GM23248 (cell line): ENCODE data around the gene SGSM2. TPM values are rescaled to one million over a fixed set of nuclear protein-coding genes. Genes with fewer than 3 reads are reported as not detected.

Experiments
- DNase-seq: peaks from one replicate; pipeline ENCODE4 v3.0.0-alpha.2; 2015
- H2AFZ ChIP-seq: fragments of 200-600 bp; sonication (generic); 2 replicates; pipeline ENCODE4 v1.6.1; 2016; ENCODE audit warnings: antibody characterized with exemption
- H3F3A ChIP-seq: fragments of 200-600 bp; sonication (generic); 2 replicates; pipeline ENCODE4 v1.6.1; 2016; ENCODE audit warnings: mild to moderate bottlenecking, antibody characterized with exemption, mixed run types; ENCODE audit not compliant: insufficient read depth
- H3K27ac ChIP-seq: fragments of 200-600 bp; sonication (generic); 2 replicates; pipeline ENCODE4 v1.5.1; 2016; ENCODE audit warnings: mild to moderate bottlenecking
- H3K27me3 ChIP-seq: fragments of 200-600 bp; sonication (generic); replicated peaks from 2 replicates; pipeline ENCODE4 v1.6.1; 2016; ENCODE audit warnings: mild to moderate bottlenecking; ENCODE audit not compliant: insufficient read depth
- H3K36me3 ChIP-seq: fragments of 200-600 bp; sonication (generic); 2 replicates; pipeline ENCODE4 v1.6.1; 2016; ENCODE audit warnings: low read depth, mild to moderate bottlenecking
- H3K4me1 ChIP-seq: fragments of 200-600 bp; sonication (generic); 2 replicates; pipeline ENCODE4 v1.6.1; 2016; ENCODE audit warnings: mild to moderate bottlenecking; ENCODE audit not compliant: insufficient read depth
- H3K4me2 ChIP-seq: fragments of 200-600 bp; sonication (generic); one replicate; pipeline ENCODE4 v1.6.1; 2016; ENCODE audit warnings: mild to moderate bottlenecking; ENCODE audit not compliant: unreplicated experiment
- H3K4me3 ChIP-seq: fragments of 200-600 bp; sonication (generic); 2 replicates; pipeline ENCODE4 v1.5.1; 2016; ENCODE audit warnings: mild to moderate bottlenecking
- H3K79me2 ChIP-seq: fragments of 200-600 bp; sonication (generic); 2 replicates; pipeline ENCODE4 v1.6.1; 2016; ENCODE audit warnings: mild to moderate bottlenecking; ENCODE audit not compliant: insufficient read depth
- H3K9ac ChIP-seq: fragments of 200-600 bp; sonication (generic); 2 replicates; pipeline ENCODE4 v1.6.1; 2016; ENCODE audit warnings: mild to moderate bottlenecking
- H3K9me2 ChIP-seq: fragments of 200-600 bp; sonication (generic); 2 replicates; pipeline ENCODE4 v1.6.1; 2016; ENCODE audit warnings: mixed run types, mild to moderate bottlenecking, moderate library complexity; ENCODE audit not compliant: insufficient read depth
- H3K9me3 ChIP-seq: fragments of 200-600 bp; sonication (generic); one replicate; pipeline ENCODE4 v1.6.1; 2017; ENCODE audit warnings: low read depth
- H4K20me1 ChIP-seq: fragments of 200-600 bp; sonication (generic); 2 replicates; pipeline ENCODE4 v1.6.0; 2016; ENCODE audit not compliant: insufficient read depth
- EZH2 ChIP-seq: fragments of 200-600 bp; sonication (generic); IDR thresholded peaks from 2 replicates; pipeline ENCODE4 v1.6.1; 2018; ENCODE audit warnings: antibody characterized with exemption, mild to moderate bottlenecking; ENCODE audit not compliant: insufficient read depth, poor library complexity, severe bottlenecking
- EZH2phosphoT487 ChIP-seq: fragments of 200-600 bp; sonication (generic); IDR thresholded peaks from 2 replicates; pipeline ENCODE4 v1.6.1; 2018; ENCODE audit warnings: antibody characterized with exemption, moderate library complexity, mild to moderate bottlenecking, low read depth; ENCODE audit not compliant: insufficient read depth
- WGBS, 2 experiments: methylation state at CpG; one replicate each; pipeline ENCODE4 v1.1.6; 2015 to 2017; ENCODE audit warnings: low lambda C conversion rate in 2 of 2, low coverage in 1 of 2; ENCODE audit errors: missing lambda C conversion rate in 2 of 2; 5-methylcytosine and 5-hydroxymethylcytosine counted together
- in situ Hi-C: fragments of 300-500 bp; cut with MboI; formaldehyde crosslinking; loops from 2 replicates; pipeline ENCODE4 v1.15.0; 2020
- polyA plus RNA-seq: library from polyadenylated mRNA; unstranded; fragments of >200 nt; fragmentation: Nextera tagmentation; extraction: Ambion mirVana; gene quantifications from 2 replicates; pipeline ENCODE4 v1.2.1, GENCODE V29; 2016
- total RNA-seq: library from RNA; depleted of rRNA; stranded (reverse); fragments of >200 nt; shearing (Covaris generic); gene quantifications from 2 replicates; pipeline ENCODE4 v1.2.3, GENCODE V29; 2014

The SGSM2 gene
- total and polyA plus RNA-seq, 2 experiments from 2014 or later: 19.8 to 32.3 TPM

GRCh38 chr17:2335726-2336214, 1.5 kb upstream of the SGSM2 start:
- no peaks in the 10 kb centered on the region for H3K9me2 ChIP-seq
- peak overlapping the region; percentile 69 for H3K27ac ChIP-seq
- peaks cover 42% of the 10 kb centered on the region for H3K36me3 ChIP-seq
- no peaks in the 10 kb centered on the region for H3K27me3 ChIP-seq
- H3K4me3 ChIP-seq: peak overlapping the region; percentile 98
- peak overlapping the region; percentile 75 for H3K4me2 ChIP-seq
- H3K9me3 ChIP-seq: no peaks in the 10 kb centered on the region
- H3K9ac ChIP-seq: peak overlapping the region; percentile 94
- peaks cover 7% of the 10 kb centered on the region for H3K4me1 ChIP-seq
- peak overlapping the region; percentile 90 for H2AFZ ChIP-seq
- in situ Hi-C loops: no loop called here
- peak; percentile 40 for DNase-seq
- peaks cover 52% of the 10 kb centered on the region for H3K79me2 ChIP-seq
- no peak for TF ChIP-seq EZH2phosphoT487
- no peak for TF ChIP-seq EZH2
- 0 to 1% methylated on average over 17 of the region's 17 CpGs for WGBS, 2 experiments
- 0 out of 2 replicates have a peak, but pooled peaks cover 17% of the 10 kb centered on the region for H3F3A ChIP-seq
- H4K20me1 ChIP-seq: no peaks in the 10 kb centered on the region

DNA sequence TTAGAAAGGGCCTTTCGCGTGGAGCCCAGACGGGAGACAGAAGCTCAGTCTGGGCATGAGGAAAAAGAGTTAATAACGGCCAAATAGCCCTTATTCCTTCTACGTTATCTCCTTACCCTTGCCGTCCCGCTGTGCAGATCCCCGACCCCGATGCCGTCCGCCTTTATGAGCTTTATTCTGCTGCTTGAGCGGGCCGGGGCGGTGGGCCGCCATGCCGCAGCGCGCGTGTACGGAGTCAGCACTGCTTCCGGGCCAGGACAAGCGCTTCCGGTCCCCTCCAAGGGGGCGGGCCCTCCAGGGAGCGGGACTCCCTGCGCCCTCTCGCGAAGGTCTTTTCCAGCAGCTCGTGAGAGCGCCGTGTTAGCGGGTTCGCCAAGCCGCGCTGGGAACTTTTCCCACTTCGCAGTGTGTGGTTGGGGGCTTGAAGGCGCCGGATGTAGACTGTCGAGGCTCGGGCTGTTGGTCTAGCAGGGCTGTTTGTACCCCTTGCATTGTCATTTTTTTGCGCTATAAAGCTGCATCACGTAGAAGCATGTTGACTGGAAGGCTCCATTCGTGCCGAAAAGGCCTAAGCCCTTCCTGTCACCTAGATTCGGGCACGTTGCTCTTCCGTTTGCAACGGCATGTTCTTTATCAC, 968 bp upstream of the SGSM2 start, which contains the start of gene TSR1:
Gene TSR1, minus strand, starts transcription at position 243 of the 637 bp plus-strand sequence. Its CDS starts 30 bp downstream, at position 213.
- Histone ChIP-seq H3F3A (0 out of 2 replicates have a peak, but pooled peaks cover 14% of the 10 kb centered on the region), H3K9me3 (no peaks in the 10 kb centered on the region), H3K27me3 (no peaks in the 10 kb centered on the region), H3K9ac (peak within 1 kb of the TSS; percentile 94), H3K4me3 (peak within 1 kb of the TSS; percentile 98), H2AFZ (peak within 1 kb of the TSS; percentile 90), H3K36me3 (peaks cover 39% of the 10 kb centered on the region), H3K79me2 (peaks cover 50% of the 10 kb centered on the region), H3K4me2 (peak within 1 kb of the TSS; percentile 86), H4K20me1 (no peaks in the 10 kb centered on the region), H3K9me2 (no peaks in the 10 kb centered on the region), H3K27ac (peak within 1 kb of the TSS; percentile 69), H3K4me1 (peaks cover 7% of the 10 kb centered on the region)
- 0 to 1% methylated on average over 48 of the region's 48 CpGs for WGBS, 2 experiments
- peak; percentile 98 for DNase-seq
- in situ Hi-C loops: no loop called here
- no peak for TF ChIP-seq EZH2
- TF ChIP-seq EZH2phosphoT487: no peak

DNA sequence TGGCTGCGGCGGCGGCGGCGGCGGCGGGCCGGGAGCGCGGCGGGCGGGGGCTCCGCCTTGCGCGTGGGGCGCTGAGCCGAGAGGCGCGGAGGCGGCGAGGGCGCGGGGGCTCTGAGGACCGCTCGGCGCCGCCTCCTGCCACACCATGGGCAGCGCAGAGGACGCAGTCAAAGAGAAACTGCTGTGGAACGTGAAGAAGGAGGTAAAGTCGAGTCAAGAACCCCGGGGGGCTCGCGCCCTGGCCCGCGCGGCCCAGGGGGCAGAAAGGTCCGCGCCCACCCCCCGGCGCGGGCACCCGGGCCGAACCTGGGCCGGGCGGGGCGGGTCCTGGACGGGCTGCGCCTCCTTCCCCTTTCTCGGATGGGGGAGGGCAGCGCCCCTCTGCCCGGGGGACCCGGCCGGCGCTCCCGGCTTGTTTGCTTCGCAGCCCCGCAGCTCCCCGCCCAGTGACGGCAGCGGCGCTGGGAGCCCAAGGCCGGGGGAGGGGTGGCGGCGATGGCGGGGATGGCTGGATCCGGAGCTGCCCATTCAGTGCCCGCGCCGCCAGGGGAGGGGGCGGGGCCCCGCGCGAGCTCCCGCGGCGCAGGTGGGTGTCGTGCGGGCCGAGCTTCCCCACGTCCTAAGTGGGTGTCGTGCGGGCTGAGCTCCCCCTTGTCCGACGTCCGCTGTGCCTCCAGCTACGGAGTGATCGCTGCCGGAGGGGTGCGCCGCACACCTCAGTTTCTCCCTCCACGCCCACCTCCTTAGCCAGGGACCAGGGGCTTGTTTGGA, 428 bp downstream of the SGSM2 start:
- H3K4me2 ChIP-seq: peak overlapping the region; percentile 68
- in situ Hi-C loops: no loop called here
- TF ChIP-seq EZH2phosphoT487: no peak
- H3K27ac ChIP-seq: peak overlapping the region; percentile 35; the same call in 1 of the 2 replicates
- 0 out of 2 replicates have a peak, but pooled peaks cover 4% of the 10 kb centered on the region for H3F3A ChIP-seq
- H3K9me3 ChIP-seq: no peaks in the 10 kb centered on the region
- H2AFZ ChIP-seq: peak overlapping the region; percentile 90
- peak overlapping the region; percentile 94 for H3K9ac ChIP-seq
- H3K79me2 ChIP-seq: peaks cover 40% of the 10 kb centered on the region
- no peaks in the 10 kb centered on the region for H3K9me2 ChIP-seq
- H3K4me1 ChIP-seq: peaks cover 7% of the 10 kb centered on the region
- 1 to 3% methylated on average over 28 to 80 of the region's 92 CpGs for WGBS, 2 experiments
- no peaks in the 10 kb centered on the region for H4K20me1 ChIP-seq
- no peaks in the 10 kb centered on the region for H3K27me3 ChIP-seq
- H3K4me3 ChIP-seq: peak overlapping the region; percentile 98
- peaks cover 26% of the 10 kb centered on the region for H3K36me3 ChIP-seq
- DNase-seq: peak; percentile 84

DNA sequence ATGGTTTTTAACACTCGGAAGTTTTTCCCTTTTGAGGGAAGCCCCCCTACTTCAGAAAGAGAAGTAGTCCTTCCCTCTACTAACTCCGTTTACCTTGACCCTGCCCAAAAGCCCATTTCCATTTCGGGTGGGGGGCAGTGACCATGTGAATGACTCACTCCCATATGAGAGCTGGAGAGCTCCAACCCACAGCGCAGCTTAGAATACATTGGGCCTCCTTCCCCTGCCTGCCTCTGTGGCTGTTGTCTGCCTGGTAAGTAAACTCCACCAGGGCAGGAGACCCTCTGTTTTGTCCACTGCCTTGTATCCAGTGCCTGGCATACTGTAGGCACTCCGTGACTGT, 985 bp downstream of the SGSM2 start:
- Histone ChIP-seq H3K9ac (peak overlapping the region; percentile 94), H3K4me2 (peak overlapping the region; percentile 68), H2AFZ (peak overlapping the region; percentile 90), H3K27me3 (no peaks in the 10 kb centered on the region), H3F3A (0 out of 2 replicates have a peak, but pooled peaks cover 4% of the 10 kb centered on the region), H3K9me3 (no peaks in the 10 kb centered on the region), H3K4me3 (peak overlapping the region; percentile 98), H4K20me1 (no peaks in the 10 kb centered on the region), H3K9me2 (no peaks in the 10 kb centered on the region), H3K79me2 (peaks cover 34% of the 10 kb centered on the region), H3K27ac (no peak overlapping the region), H3K36me3 (peaks cover 21% of the 10 kb centered on the region), H3K4me1 (peaks cover 7% of the 10 kb centered on the region)
- in situ Hi-C loops: no loop called here
- peak; percentile 34 for DNase-seq
- WGBS, 2 experiments: 5 to 6% methylated on average over 5 of the region's 5 CpGs
- TF ChIP-seq EZH2phosphoT487 (no peak), EZH2 (no peak)
